Muscle of arm (tissue), 12 donors: ENCODE measurements around the gene ACP6. TPM values are rescaled to one million over a fixed set of nuclear protein-coding genes. Genes with fewer than 3 reads are reported as not detected.

ENCODE experiments used
- DNase-seq: peaks from one replicate; pipeline ENCODE4 v3.0.0-alpha.2; 2013
- polyA plus RNA-seq, 12 donors: library from polyadenylated mRNA; unstranded; fragments of 120-200 nt; gene quantifications; one replicate each; pipeline ENCODE4 v1.2.1, GENCODE V29; 2013; ENCODE audit not compliant: insufficient read length in 12 of 12

The ACP6 gene
- polyA plus RNA-seq, 12 donors: 3.8 to 11.6 (median 9.4) TPM; not detected in 1

DNA sequence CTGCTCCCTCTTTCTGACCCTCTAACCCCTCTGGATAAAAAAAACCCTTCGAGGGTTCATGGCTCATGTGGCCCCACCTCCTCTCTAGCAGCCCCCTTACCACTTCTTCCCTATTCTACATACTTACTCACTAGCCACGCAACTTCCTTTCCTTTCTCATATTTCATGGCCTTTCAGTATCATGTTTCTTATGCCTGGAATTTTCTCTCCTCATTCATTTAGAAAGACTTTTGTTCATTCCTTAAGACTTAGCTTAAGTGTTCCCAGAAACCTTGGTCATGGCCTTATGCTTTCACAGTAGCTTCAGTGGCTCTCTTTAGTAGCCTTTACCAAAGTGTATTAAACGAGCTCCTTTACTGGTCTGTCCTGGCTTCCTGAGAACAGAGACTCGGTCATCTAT, 6.1 kb downstream of the ACP6 start:
- no peak for DNase-seq

- no peak for DNase-seq
Observed at GRCh38 chr1:147654511-147654910, 15.8 kb downstream of the ACP6 start.

DNA sequence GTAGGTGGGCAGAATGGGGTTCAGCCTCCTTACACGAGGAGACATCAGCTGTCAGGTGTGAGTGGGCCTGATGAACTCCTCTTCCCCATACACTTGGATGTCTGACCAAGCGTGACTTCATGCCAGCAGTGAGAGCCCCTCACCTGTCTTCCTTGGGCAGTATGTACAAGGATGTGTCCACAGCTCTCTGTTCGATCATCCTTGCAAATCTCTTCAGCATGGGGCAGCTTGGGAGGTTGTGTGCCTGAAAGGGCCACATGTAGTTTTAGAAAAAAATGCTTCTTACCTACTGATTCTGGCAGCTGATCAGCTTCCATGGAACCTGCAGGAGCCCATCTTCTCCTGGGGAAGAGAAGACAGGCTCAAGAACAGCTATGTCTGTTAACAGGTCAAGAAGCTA, 18.0 kb downstream of the ACP6 start:
- no peak for DNase-seq

- no peak for DNase-seq
Observed at GRCh38 chr1:147651466-147651865, 18.9 kb downstream of the ACP6 start.

DNA sequence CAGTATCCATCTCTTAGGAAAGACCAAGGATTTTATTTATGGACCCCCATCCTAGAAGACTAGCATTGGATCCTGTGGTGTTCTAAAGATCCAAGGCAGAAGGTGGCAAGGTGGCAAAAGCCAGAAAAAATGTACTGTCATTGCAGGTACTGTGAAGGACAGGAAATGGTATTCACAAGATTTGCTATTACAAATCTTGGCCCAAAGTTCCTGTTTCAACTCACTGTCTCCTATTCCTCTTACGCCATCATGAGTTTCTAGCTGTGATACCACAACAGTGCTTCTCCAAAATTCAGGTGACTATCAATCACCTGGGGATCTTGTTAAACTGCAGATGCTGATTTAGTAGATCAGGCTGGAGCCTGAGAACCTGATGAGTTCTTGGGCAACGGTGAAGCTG, 21.4 kb downstream of the ACP6 start:
- no peak for DNase-seq

GRCh38 chr1:147647796-147648633, 22.3 kb downstream of the ACP6 start:
- no peak for DNase-seq

GRCh38 chr1:147643974-147644373, 26.4 kb downstream of the ACP6 start:
- no peak for DNase-seq

- peak; percentile 41 for DNase-seq
Observed at GRCh38 chr1:147641695-147642592, 28.4 kb downstream of the ACP6 start.

DNA sequence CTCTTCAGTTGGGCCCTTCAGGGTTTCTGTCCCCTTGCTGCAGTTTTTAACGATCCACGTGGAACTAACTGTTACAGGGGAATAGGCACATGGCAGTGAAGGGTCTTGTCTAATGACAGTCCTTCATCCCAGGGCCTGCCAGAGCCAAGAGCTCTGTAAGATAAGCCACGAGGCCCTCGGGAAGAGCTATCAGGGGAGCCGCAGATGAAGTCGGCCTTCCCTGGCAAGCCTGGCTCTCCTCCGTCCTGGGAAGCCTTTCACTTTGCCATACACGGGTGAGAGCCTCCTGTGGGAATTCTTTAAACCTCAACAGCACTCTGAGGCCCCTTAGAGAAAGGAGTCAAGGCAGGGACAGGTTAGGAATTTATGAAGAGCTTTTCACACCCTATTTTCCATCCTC, 29.0 kb downstream of the ACP6 start:
- DNase-seq: no peak

- peak; percentile 20 for DNase-seq
Observed at GRCh38 chr1:147640553-147641165, 29.7 kb downstream of the ACP6 start.

GRCh38 chr1:147636314-147636713, 34.0 kb downstream of the ACP6 start:
- no peak for DNase-seq

DNA sequence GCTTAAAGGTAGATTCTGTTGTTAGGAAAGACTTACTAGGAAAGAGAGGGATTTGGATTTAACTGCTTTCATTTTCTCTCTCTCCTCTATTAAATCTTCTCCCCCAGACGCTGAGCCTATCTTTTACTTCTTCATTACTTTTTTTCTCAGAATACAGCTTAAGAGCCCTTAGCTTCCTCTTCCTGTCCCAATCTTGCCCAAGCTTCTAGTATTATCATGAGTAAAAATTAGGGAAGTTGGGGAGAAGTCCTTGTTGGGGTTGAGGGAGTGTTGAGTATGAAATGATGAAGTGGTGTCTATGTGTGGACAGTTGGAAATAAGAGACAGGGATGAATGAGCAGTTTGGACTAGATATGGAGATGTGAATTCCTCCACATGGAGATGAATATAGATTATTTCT, 35.0 kb downstream of the ACP6 start:
- DNase-seq: no peak

GRCh38 chr1:147634645-147635044, 35.7 kb downstream of the ACP6 start:
- DNase-seq: no peak

GRCh38 chr1:147633759-147634158, 36.6 kb downstream of the ACP6 start:
- no peak for DNase-seq

GRCh38 chr1:147631839-147632238, 38.5 kb downstream of the ACP6 start:
- no peak for DNase-seq

- DNase-seq: no peak
Observed at GRCh38 chr1:147630447-147630846, 39.9 kb downstream of the ACP6 start.

- DNase-seq: no peak
Observed at GRCh38 chr1:147630022-147630421, 40.3 kb downstream of the ACP6 start.

- DNase-seq: no peak
Observed at GRCh38 chr1:147628441-147628840, 41.9 kb downstream of the ACP6 start.

DNA sequence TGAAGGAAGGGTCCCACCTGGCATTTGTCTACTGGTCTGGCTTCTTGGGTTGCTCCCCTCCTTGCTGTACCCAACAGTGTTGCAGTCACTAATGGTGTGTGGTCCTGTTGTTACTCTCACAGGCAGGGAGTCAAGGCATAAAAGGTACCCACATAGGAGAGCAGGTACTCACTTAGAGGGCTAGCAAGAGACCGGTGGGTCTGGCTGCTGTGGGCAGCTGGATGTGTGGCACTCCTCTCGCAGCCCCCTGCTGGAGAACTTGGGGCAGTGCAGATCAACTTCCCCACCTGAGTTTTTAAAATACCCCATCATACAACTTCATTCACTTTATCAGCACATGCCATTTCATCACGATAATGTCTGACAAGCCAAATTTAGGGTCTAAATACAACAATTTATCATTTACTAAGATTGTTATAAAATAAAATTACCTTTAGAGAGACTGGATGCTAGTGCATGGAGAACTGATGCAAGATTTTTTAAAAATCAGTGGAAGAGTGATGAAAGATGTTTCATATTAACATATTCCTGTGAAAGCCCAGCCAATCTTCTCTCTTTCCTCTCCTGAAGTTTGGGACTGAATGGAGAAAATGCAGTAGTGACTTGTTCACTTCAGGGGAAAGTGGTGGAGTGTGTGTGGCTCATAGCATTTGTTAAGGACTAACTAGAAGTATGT, 42.8 kb downstream of the ACP6 start:
- peak; percentile 31 for DNase-seq

- no peak for DNase-seq
Observed at GRCh38 chr1:147626739-147627138, 43.6 kb downstream of the ACP6 start.

GRCh38 chr1:147626291-147626690, 44.0 kb downstream of the ACP6 start:
- DNase-seq: no peak
